ENCODE results near the gene DRC1. TPM values are rescaled to one million over a fixed set of nuclear protein-coding genes. Genes with fewer than 3 reads are reported as not detected.

DRC1 gene
- total RNA-seq, 2 donors from 2014 or later = 0.17 TPM; not detected in 1

DNA sequence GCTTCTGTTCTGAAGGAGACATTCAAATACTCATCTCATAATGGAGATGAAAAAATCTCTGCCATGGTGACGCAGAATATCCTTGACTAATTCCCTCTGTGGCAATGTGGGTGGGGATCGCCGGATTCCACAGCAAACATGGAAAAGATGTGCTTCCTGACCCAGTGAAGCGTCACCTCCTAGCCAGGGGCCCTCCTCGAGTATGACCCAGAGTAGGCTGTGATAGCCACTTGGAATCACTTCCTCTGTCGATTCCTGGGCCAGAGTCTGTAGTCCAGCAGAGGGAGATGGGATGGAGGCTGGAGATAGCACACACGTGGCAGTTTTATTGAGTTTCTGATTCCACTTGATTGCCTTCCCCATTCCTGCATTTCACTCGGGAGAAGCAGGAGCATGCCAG is 36.8 kb downstream of the DRC1 start:
- Mint-ChIP-seq H3K4me1 (ENCODE audit: low read depth) (no peaks in the 10 kb centered on the region), H3K36me3 (ENCODE audit: insufficient read depth in 2 of 2) (no peaks in the 10 kb centered on the region), H3K27me3 (ENCODE audit: low read depth) (peaks cover 13% of the 10 kb centered on the region)

DNA sequence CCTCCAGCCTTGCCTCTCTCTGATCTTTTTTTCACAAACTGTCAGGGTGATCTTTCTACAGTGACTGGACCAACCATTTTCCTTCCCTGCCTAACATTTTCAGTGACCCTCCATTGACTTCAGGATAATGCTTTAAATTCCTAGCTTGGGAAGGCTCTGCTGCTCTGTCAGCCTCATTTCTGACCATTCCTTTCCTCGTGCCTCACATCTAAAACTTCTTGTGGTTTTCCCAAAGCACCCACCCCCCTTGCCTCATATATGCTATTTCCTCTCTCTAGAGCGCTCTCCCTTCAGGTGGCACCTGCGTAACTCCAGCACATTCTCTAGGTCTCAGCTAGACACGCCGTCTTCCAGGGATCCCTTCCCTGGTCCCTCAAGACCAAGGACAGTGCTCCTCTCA is 37.2 kb downstream of the DRC1 start:
- Mint-ChIP-seq H3K4me1 (ENCODE audit: low read depth) (no peaks in the 10 kb centered on the region), H3K27ac (no peak overlapping the region), H3K9me3 (no peaks in the 10 kb centered on the region), H3K36me3 (ENCODE audit: insufficient read depth in 2 of 2) (no peaks in the 10 kb centered on the region), H3K27me3 (ENCODE audit: low read depth) (peaks cover 13% of the 10 kb centered on the region), H3K4me3 (no peak overlapping the region)
- ATAC-seq (replicated peaks in 1 of 2) (no peak), DNase-seq (no peak)

More for the DNA sequence above, 36.8 kb downstream of the DRC1 start:
- ATAC-seq (replicated peaks in 1 of 2) (no peak), DNase-seq (no peak)
- no peak overlapping the region for H3K27ac Mint-ChIP-seq
- no peak overlapping the region for H3K4me3 Mint-ChIP-seq
- no peaks in the 10 kb centered on the region for H3K9me3 Mint-ChIP-seq

DNA sequence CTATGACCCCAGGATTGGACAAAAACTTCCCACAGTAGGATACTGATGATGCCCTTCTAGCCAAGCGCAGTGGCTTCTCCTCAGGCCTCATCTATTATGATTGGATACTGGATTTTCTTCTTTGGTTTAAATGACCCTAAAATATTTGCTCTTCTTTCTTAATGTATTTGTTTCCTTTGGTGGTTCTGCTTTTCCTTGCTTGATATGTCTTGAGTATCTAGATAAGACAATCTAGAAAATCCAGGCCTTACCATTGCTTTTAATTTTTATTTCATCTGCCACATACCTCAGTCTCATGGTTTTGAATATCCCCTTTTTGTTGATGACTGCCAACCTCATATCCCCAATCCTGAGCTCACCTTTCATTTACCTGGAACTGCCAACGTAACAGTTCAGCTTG is 40.6 kb downstream of the DRC1 start:
- Mint-ChIP-seq H3K4me1 (ENCODE audit: low read depth) (no peaks in the 10 kb centered on the region), H3K27ac (no peak overlapping the region), H3K9me3 (no peaks in the 10 kb centered on the region), H3K4me3 (no peak overlapping the region), H3K27me3 (ENCODE audit: low read depth) (peaks cover 13% of the 10 kb centered on the region), H3K36me3 (ENCODE audit: insufficient read depth in 2 of 2) (no peaks in the 10 kb centered on the region)
- ATAC-seq (replicated peaks in 1 of 2) (no peak), DNase-seq (no peak)

DNA sequence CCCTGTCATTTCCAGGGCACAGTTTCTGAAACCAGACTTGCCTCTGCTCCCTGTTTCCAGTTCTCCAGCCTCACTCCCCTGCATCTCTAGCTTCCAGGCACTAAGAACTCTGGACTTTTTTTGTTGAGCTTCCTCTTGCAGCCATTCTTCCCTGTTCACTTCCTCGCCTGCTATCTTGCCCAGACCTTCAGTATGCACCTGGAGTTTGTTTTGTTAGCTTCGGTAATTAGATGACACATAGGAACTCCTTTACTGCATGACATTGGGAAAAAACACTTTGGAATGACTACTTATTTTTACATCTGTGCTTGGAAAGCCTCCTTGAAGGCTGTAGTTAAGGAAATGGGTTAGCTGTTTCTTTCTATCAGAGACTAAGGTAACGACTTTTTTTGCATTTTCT is 41.0 kb downstream of the DRC1 start:
- DNase-seq (no peak), ATAC-seq (replicated peaks in 1 of 2) (no peak)
- Mint-ChIP-seq H3K4me1 (ENCODE audit: low read depth) (no peaks in the 10 kb centered on the region), H3K4me3 (no peak overlapping the region), H3K27ac (no peak overlapping the region), H3K36me3 (ENCODE audit: insufficient read depth in 2 of 2) (no peaks in the 10 kb centered on the region), H3K9me3 (no peaks in the 10 kb centered on the region), H3K27me3 (ENCODE audit: low read depth) (peaks cover 13% of the 10 kb centered on the region)

DNA sequence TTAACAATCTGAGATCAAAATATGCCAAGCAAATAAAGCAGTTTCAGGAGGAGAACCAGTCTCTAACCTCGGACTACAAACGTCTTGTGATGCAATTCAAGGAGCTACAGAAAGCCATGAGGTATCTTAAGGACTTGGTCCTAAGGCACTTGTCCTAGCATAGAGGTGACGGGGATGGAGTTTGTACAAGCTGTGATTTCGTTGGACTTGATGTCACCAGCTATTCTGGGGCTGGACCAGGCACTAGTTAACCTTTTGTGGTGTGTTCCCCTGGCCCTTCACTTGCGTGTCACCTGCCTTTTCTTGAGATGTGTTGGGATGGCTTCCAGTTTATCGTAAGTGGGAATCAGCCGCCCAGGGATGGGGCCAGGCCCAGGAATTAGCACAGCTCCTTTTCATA is 42.5 kb downstream of the DRC1 start:
- H3K4me3 Mint-ChIP-seq = no peak overlapping the region
- no peak for DNase-seq

DNA sequence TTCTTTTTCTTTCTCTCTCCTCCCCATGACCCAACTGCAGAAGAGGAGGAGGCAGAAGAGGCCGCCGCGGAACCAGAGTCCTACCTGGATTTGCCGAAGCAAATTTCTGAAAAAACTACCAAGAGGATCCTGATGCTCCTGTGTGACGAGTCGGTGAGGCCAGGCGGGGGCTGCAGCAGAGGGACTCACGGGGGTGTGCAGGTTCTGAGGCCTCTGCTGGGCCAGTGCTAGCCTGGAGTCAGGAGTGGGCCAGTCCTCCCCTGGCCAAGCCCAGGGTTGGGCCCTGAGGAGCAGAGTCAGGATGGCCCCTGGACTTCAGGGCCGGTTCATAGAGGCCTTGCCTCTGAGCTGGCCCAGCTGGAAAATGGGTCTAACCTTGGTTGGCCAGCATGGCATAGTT is 46.9 kb downstream of the DRC1 start:
- H3K27ac Mint-ChIP-seq = no peak overlapping the region
- DNase-seq = no peak
- H3K4me1 Mint-ChIP-seq (ENCODE audit: low read depth) = no peaks in the 10 kb centered on the region
- no peaks in the 10 kb centered on the region for H3K27me3 Mint-ChIP-seq (ENCODE audit: low read depth)
- no peak overlapping the region for H3K4me3 Mint-ChIP-seq
- H3K36me3 Mint-ChIP-seq (ENCODE audit: insufficient read depth in 2 of 2) = no peaks in the 10 kb centered on the region
- no peak for ATAC-seq (replicated peaks in 1 of 2)
- no peaks in the 10 kb centered on the region for H3K9me3 Mint-ChIP-seq

More for the DNA sequence above, 42.5 kb downstream of the DRC1 start:
- Mint-ChIP-seq H3K27ac (no peak overlapping the region), H3K27me3 (ENCODE audit: low read depth) (peaks cover 4% of the 10 kb centered on the region), H3K9me3 (no peaks in the 10 kb centered on the region), H3K4me1 (ENCODE audit: low read depth) (no peaks in the 10 kb centered on the region), H3K36me3 (ENCODE audit: insufficient read depth in 2 of 2) (no peaks in the 10 kb centered on the region)
- no peak for ATAC-seq (replicated peaks in 1 of 2)

DNA sequence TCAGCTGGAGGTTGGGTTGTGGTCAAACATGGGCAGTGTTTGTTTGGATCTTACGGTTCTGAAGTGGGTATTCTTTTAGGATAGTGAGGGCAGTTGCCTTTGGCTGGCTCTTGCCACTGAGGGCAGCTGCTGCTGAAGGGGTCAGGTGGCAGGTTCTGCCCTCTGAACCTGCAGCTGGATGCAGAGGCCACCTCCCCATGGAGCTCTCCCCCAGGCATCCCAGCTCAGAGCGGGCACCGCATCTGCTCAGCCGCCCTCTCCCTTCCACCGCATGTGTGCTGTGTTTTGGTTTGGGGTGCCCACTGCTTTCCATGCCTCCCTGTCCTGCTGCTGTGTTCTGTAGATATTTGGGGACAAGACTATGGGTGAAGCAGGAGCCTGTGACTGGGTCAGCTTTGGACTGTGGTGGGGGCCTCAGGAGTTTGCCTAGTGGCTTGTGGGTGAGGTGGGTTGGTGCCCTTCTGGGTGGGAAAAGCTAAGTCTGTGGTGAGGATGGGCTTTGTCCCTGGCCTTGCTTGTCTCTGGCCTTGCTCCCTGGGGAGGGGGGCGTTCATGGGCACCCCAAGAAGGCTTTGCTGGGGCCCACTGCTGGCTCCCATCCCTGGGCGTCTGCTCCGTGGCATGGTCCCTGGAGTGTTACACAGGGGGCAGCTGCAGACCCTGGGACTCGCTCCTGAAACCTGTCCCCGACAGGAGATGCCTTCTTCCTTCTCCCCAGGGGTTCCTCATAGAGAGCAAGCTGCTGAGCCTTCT is 47.7 kb downstream of the DRC1 start:
- H3K27me3 Mint-ChIP-seq (ENCODE audit: low read depth) = no peaks in the 10 kb centered on the region
- H3K9me3 Mint-ChIP-seq = no peaks in the 10 kb centered on the region
- no peaks in the 10 kb centered on the region for H3K36me3 Mint-ChIP-seq (ENCODE audit: insufficient read depth in 2 of 2)
- H3K27ac Mint-ChIP-seq = no peak overlapping the region
- ATAC-seq (replicated peaks in 1 of 2) = no peak
- H3K4me3 Mint-ChIP-seq = no peak overlapping the region
- H3K4me1 Mint-ChIP-seq (ENCODE audit: low read depth) = no peaks in the 10 kb centered on the region
- no peak for DNase-seq

DNA sequence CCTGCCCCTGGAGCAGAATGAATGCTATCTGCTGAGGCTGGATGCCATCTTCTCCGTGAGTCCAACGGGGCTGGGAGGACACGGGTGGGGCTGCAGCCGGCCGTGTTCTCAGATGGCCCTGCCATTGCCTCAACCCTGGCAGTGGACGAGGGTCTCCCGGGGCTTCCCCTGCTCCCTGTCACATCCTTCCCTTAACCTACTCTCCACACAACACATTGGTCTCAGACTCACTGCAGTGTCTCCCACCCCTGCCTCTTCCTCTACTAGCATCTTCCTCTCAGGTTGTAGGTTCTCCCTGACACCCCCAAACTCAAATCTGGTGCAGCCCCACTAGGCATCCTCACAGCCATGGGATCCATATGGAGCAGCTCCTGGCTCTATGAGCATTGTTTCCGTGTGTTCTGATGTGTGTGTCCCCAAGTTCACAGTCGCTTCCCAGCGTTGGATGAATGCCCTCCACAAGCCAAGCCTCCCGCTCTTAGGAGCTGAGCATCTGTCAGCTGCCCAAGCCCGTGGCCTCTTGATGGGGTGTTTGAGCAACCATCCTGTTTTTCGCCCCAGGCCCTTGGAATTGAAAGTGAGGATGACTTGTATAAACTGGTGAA is 48.4 kb downstream of the DRC1 start:
- ATAC-seq (replicated peaks in 1 of 2) = no peak
- H3K27me3 Mint-ChIP-seq (ENCODE audit: low read depth) = no peaks in the 10 kb centered on the region
- no peak overlapping the region for H3K27ac Mint-ChIP-seq
- H3K4me1 Mint-ChIP-seq (ENCODE audit: low read depth) = no peaks in the 10 kb centered on the region
- no peak overlapping the region for H3K4me3 Mint-ChIP-seq
- DNase-seq = no peak
- no peaks in the 10 kb centered on the region for H3K9me3 Mint-ChIP-seq
- no peaks in the 10 kb centered on the region for H3K36me3 Mint-ChIP-seq (ENCODE audit: insufficient read depth in 2 of 2)

DNA sequence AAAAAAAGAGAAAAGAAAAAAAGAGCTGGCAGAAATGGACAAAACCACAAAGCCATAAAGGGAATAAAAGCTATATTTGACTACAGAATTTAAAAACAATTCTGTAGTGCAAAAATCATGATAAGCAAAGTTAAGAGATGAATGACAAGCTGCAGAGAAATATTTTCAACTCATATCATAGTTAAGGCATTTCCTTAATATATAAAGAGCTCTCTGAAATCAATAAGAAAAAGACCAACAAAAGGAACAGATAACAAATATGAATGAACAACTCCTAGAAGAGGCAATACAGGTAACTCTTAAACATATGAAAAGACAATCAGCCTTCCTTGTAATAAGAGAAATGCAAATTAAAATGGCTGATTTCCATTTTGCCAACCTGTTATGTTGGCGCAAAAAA is 50.0 kb downstream of the DRC1 start:
- ATAC-seq (replicated peaks in 1 of 2) (no peak), DNase-seq (no peak)
- Mint-ChIP-seq H3K27me3 (ENCODE audit: low read depth) (no peaks in the 10 kb centered on the region), H3K36me3 (ENCODE audit: insufficient read depth in 2 of 2) (no peaks in the 10 kb centered on the region), H3K9me3 (no peaks in the 10 kb centered on the region), H3K4me1 (ENCODE audit: low read depth) (no peaks in the 10 kb centered on the region), H3K4me3 (no peak overlapping the region), H3K27ac (no peak overlapping the region)

DNA sequence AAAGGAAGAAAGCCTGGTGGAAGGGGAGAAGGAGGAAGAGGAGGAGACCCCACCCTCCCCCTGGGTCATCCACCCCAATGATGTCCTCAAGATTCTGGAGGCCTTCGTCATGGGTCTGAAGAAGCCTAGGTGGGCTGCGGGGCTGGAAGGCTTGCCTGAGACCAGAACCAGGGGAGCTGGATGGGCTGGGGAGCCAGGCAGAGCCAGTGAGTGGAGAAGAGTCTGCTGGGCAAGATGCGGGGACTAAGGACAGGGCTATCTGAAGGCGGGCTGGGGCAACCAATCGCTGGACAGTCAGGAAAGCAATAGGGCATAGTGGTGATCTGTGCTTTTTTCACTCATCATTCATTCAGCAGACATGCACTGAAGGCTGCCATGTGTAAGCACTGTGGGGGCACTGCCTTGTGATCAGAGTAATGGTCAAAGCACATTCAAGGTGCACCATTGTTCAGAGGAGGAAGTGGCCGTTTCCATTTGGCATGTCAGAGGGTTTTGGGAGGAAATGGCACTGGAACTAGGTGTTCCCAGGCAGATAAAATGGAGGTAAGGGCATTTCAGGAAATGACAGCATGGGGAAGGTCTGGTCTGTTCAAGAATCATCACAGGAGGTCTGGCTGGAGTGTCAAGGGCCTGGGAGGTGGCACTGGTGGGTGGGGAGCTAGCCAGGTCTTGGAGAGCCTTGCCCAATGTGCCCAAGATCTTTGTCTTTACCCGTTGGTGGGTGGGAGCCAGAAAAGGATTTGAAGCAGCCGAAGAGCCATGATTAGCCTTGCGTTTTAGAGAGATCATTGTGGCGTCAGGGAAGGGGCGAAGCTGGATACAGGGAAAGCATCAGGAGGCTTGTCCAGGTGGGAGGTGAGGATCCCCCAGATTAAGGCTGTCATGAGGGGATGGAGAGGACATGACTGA is 52.0 kb downstream of the DRC1 start:
- DNase-seq (no peak), ATAC-seq (replicated peaks in 1 of 2) (no peak)
- Mint-ChIP-seq H3K9me3 (no peaks in the 10 kb centered on the region), H3K27ac (no peak overlapping the region), H3K36me3 (ENCODE audit: insufficient read depth in 2 of 2) (no peaks in the 10 kb centered on the region), H3K4me1 (ENCODE audit: low read depth) (no peaks in the 10 kb centered on the region), H3K4me3 (no peak overlapping the region), H3K27me3 (ENCODE audit: low read depth) (no peaks in the 10 kb centered on the region)

DNA sequence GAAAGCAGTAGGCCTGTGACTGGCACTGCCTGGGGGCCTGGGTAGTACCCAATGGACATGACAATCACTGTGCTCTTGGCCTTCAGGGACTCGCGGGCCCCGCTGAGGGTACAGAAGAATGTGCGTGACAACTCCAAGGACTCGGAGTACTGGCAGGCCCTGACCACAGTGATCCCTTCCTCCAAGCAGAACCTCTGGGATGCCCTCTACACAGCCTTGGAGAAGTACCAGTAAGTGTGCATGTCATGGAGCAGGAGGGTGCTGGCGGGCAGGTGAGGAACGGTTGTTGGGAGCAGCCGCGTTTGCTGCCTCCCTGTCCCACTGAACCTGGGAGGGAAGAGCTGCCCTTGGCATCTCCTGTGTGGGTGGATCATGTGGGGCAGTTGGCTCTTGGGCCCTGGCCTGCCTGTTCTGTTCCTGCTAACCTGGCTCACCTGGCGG is 52.9 kb downstream of the DRC1 start:
- H3K27me3 Mint-ChIP-seq (ENCODE audit: low read depth) = no peaks in the 10 kb centered on the region
- H3K36me3 Mint-ChIP-seq (ENCODE audit: insufficient read depth in 2 of 2) = no peaks in the 10 kb centered on the region
- ATAC-seq (replicated peaks in 1 of 2) = no peak
- no peaks in the 10 kb centered on the region for H3K9me3 Mint-ChIP-seq
- H3K4me1 Mint-ChIP-seq (ENCODE audit: low read depth) = no peaks in the 10 kb centered on the region
- no peak for DNase-seq
- H3K4me3 Mint-ChIP-seq = no peak overlapping the region
- no peak overlapping the region for H3K27ac Mint-ChIP-seq

DNA sequence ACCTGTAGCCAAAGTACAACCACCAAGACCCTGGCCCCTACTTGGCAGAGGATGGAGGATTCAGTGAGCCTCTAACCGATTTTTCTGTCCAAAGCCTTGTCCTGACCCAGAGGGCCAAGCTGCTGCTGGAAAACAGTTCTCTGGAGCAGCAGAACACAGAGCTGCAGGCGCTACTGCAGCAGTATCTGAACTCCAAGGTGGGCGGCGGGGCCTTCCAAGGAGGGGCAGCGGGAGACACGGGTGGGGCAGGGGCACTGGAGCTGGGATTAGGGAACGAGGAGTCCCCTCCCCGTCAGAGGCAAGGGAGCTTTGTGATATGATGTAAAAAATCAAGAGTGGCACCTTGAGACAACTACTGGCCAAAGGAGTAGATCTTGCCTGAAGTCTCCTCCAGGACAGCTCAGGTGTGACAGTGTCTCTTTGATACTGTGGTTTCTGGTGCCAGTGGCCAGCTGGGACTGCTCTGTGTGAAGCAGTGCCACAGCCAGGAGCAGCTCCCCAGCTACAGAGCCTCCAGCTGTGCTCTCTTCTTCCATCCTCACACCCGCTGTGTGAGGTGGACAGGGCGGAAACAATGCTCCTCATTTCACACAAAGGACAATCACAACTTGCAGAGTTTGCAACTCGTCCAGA is 53.4 kb downstream of the DRC1 start:
- no peaks in the 10 kb centered on the region for H3K9me3 Mint-ChIP-seq
- H3K4me1 Mint-ChIP-seq (ENCODE audit: low read depth) = no peaks in the 10 kb centered on the region
- ATAC-seq (replicated peaks in 1 of 2) = no peak
- H3K27ac Mint-ChIP-seq = no peak overlapping the region
- DNase-seq = no peak
- H3K27me3 Mint-ChIP-seq (ENCODE audit: low read depth) = no peaks in the 10 kb centered on the region
- no peak overlapping the region for H3K4me3 Mint-ChIP-seq
- no peaks in the 10 kb centered on the region for H3K36me3 Mint-ChIP-seq (ENCODE audit: insufficient read depth in 2 of 2)

All from activated T-cell treated with anti-CD3 and anti-CD28 coated beads, Interleukin-2, amount 50 U/mL, for 72 hours (primary cell).